Mesendoderm (in vitro differentiated cells): Measurements from ENCODE around the gene ADAM10.

Experiments used
- DNase-seq: peaks from one replicate; pipeline ENCODE4 v3.0.0; 2013
- H2AK5ac ChIP-seq: 2 replicates; pipeline ENCODE4 v1.6.1; 2013; ENCODE audit warnings: low read length, inconsistent platforms
- H2BK120ac ChIP-seq: 2 replicates; pipeline ENCODE4 v1.6.1; 2013; ENCODE audit warnings: low read depth, mild to moderate bottlenecking, low read length, moderate library complexity, mixed read lengths
- H2BK15ac ChIP-seq: replicated peaks from 2 replicates; pipeline ENCODE4 v1.6.1; 2013; ENCODE audit warnings: low read depth, mild to moderate bottlenecking, moderate library complexity
- H2BK5ac ChIP-seq: 2 replicates; pipeline ENCODE4 v1.6.1; 2013; ENCODE audit warnings: low read length, inconsistent platforms
- H3K18ac ChIP-seq: 2 replicates; pipeline ENCODE4 v1.6.1; 2013; ENCODE audit warnings: mild to moderate bottlenecking, low read length, mixed read lengths
- H3K23ac ChIP-seq: one replicate; pipeline ENCODE4 v1.6.1; 2013; ENCODE audit warnings: low read length
- H3K27ac ChIP-seq: 2 replicates; pipeline ENCODE4 v1.5.1; 2013; ENCODE audit warnings: low read depth, mild to moderate bottlenecking, inconsistent platforms, low read length, moderate library complexity
- H3K27me3 ChIP-seq: 2 replicates; pipeline ENCODE4 v1.6.1; 2013; ENCODE audit warnings: low read length, control low read depth, mild to moderate bottlenecking, inconsistent platforms; ENCODE audit not compliant: insufficient read depth, poor library complexity
- H3K36me3 ChIP-seq: 2 replicates; pipeline ENCODE4 v1.6.1; 2013; ENCODE audit warnings: low read length, inconsistent platforms; ENCODE audit not compliant: control insufficient read depth, insufficient read depth
- H3K4ac ChIP-seq: one replicate; pipeline ENCODE4 v1.6.1; 2013; ENCODE audit warnings: low read depth, mild to moderate bottlenecking, low read length, moderate library complexity
- H3K4me1 ChIP-seq: 2 replicates; pipeline ENCODE4 v1.6.1; 2013; ENCODE audit warnings: low read depth, low read length, inconsistent platforms; ENCODE audit not compliant: control insufficient read depth
- H3K4me2 ChIP-seq: 2 replicates; pipeline ENCODE4 v1.6.1; 2013; ENCODE audit warnings: low read length
- H3K4me3 ChIP-seq: 2 replicates; pipeline ENCODE4 v1.5.1; 2013; ENCODE audit warnings: mild to moderate bottlenecking, low read length
- H3K56ac ChIP-seq: one replicate; pipeline ENCODE4 v1.6.1; 2013; ENCODE audit warnings: low read length
- H3K79me1 ChIP-seq: 2 replicates; pipeline ENCODE4 v1.6.1; 2013; ENCODE audit warnings: low read length, inconsistent platforms
- H3K79me2 ChIP-seq: 2 replicates; pipeline ENCODE4 v1.6.1; 2013; ENCODE audit warnings: mild to moderate bottlenecking, low read length; ENCODE audit not compliant: control insufficient read depth, insufficient read depth
- H3K9ac ChIP-seq: 2 replicates; pipeline ENCODE4 v1.6.1; 2013; ENCODE audit warnings: low read length, inconsistent platforms
- H4K5ac ChIP-seq: one replicate; pipeline ENCODE4 v1.6.1; 2013; ENCODE audit warnings: low read length
- H4K8ac ChIP-seq: one replicate; pipeline ENCODE4 v1.6.1; 2013; ENCODE audit warnings: low read depth, mild to moderate bottlenecking, control low read depth, low read length, moderate library complexity
- WGBS: extraction: QIAGEN DNeasy Blood & Tissue Kit; methylation state at CpG from one replicate; pipeline ENCODE4 v1.1.7; 2013; ENCODE audit warnings: low lambda C conversion rate, missing lambda C conversion rate; ENCODE audit not compliant: insufficient coverage; ENCODE audit errors: extremely low coverage; 5-methylcytosine and 5-hydroxymethylcytosine counted together

ADAM10 gene

DNA sequence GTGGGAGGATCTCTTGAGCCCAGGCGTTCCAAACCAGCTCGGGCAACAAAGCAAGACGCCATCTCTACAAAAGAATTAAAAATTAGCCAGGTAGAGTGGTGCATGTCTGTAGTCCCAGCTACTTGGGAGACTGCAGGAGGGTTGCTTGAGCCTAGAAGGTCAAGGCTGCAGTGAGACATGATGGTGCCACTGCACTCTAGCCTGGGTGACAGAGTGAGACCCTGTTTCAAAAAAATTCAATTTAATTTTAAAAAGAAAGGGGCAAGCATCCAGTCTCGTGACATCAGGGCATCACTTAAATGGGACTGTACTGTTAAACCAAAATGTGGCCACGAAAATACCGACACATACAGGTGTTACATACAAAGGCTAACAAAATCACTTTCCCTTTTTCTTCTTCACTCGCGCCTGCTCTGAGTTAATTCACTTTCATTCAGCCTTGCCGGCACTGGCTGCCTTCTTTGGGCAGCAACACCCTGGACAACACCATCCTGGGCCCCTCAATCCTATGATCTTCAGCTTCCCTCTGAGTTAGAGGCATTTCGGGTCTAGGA, 196.1 kb downstream of the ADAM10 start:
- no peak overlapping the region for H3K9ac ChIP-seq
- H3K79me2 ChIP-seq, result no peaks in the 10 kb centered on the region
- no peak overlapping the region for H3K4me2 ChIP-seq
- no peak overlapping the region for H2BK120ac ChIP-seq
- H3K36me3 ChIP-seq, result no peaks in the 10 kb centered on the region
- no peak overlapping the region for H2AK5ac ChIP-seq
- no peak overlapping the region for H3K18ac ChIP-seq
- no peak overlapping the region for H3K27ac ChIP-seq
- no CpG with 5 or more reads among the region's 10 CpGs for whole genome bisulfite sequencing
- H4K5ac ChIP-seq, result no peak overlapping the region
- no peak for DNase-seq
- H3K4me1 ChIP-seq, result peaks cover 10% of the 10 kb centered on the region
- H3K27me3 ChIP-seq, result no peaks in the 10 kb centered on the region
- no peak overlapping the region for H3K56ac ChIP-seq
- no peaks in the 10 kb centered on the region for H3K79me1 ChIP-seq
- H2BK5ac ChIP-seq, result no peak overlapping the region
- no peak overlapping the region for H3K23ac ChIP-seq
- no peak overlapping the region for H3K4ac ChIP-seq
- H2BK15ac ChIP-seq, result no peak overlapping the region
- no peak overlapping the region for H3K4me3 ChIP-seq
- H4K8ac ChIP-seq, result no peak overlapping the region

DNA sequence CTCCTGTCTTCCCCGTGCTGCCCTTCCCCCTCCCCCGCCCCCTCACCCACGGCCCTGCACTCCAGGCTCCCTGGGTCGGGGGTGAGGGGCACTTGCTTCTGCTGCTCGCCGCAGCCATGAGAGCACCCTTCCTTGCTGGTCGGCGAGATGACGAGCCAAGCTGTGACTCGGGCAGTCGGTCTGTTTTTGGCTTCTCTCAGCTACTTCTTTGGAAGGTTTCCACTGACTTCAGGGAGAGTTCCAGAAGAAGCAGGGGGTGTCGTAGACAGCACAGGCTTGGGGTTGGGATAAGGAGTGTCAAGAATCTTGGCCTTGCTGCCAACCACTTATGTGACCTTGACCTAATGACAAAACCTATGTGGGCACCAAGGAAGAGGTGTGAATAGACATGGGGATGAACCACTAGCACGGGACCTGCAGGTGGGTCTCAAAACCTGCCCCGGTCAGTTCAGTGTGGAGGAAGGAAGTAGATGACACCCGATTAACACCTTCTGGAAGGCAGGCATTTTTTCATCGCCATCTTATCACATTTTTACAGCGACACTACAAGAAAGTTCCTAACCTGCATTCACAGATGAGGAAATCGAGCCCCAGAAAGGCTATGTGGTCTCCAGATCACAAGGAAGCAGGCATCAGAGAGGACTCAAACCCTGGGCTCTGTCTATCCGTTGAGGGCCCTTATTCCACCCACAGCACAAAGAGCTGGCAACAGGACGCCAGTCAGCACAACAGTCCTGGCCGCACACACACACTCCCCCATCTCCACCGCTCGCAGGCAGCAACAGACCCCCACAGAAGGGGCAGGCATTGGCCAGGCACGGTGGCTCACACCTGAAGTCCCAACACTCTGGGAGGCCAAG, 196.8 kb downstream of the ADAM10 start:
- Histone ChIP-seq H2BK120ac (no peak overlapping the region), H2BK15ac (no peak overlapping the region), H3K23ac (no peak overlapping the region), H3K36me3 (no peaks in the 10 kb centered on the region), H3K18ac (no peak overlapping the region), H3K4me1 (peaks cover 10% of the 10 kb centered on the region), H3K56ac (peak overlapping the region; percentile 79), H3K4me3 (no peak overlapping the region), H3K4ac (no peak overlapping the region), H3K4me2 (no peak overlapping the region), H4K5ac (no peak overlapping the region), H3K9ac (no peak overlapping the region), H3K79me2 (no peaks in the 10 kb centered on the region), H3K27ac (no peak overlapping the region), H2BK5ac (peak overlapping the region; percentile 11), H4K8ac (no peak overlapping the region), H2AK5ac (no peak overlapping the region), H3K79me1 (no peaks in the 10 kb centered on the region), H3K27me3 (no peaks in the 10 kb centered on the region)
- no peak for DNase-seq
- WGBS, result no CpG with 5 or more reads among the region's 24 CpGs

DNA sequence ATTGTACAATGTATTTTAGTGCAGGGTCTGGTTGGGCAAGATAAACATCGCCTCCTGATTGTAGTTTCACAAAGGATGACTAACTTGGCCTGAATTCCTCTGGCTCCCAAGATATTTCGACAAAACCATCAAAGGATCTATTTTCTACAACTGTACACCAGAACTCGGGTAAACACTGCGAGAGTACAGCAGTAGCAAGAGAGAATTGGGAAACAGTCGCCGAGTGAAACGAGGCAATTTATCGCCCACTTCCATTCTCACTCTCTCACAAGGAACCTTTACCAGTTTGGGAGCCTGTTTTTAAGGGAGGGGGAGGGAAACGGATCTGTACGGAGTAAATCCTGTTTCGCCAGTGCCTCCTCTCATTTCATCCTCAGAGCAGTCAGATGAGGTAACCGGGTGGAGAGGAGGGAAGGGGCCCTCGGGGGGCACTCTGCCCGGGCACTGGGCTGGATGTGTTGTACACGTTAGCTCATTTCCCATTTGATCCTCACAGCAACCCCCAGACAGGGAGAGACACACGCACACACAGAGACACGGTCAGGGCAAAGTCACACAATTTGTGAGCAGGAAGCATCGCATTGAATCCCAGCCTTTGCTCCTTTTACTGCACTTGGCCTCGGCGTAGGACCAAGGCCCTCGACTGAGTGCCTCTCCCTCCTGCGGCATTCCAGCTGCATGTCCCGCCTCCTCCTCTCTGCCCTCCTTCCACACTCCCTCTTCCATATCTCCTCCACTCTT, 197.6 kb downstream of the ADAM10 start:
- H2BK120ac ChIP-seq, result no peak overlapping the region

DNA sequence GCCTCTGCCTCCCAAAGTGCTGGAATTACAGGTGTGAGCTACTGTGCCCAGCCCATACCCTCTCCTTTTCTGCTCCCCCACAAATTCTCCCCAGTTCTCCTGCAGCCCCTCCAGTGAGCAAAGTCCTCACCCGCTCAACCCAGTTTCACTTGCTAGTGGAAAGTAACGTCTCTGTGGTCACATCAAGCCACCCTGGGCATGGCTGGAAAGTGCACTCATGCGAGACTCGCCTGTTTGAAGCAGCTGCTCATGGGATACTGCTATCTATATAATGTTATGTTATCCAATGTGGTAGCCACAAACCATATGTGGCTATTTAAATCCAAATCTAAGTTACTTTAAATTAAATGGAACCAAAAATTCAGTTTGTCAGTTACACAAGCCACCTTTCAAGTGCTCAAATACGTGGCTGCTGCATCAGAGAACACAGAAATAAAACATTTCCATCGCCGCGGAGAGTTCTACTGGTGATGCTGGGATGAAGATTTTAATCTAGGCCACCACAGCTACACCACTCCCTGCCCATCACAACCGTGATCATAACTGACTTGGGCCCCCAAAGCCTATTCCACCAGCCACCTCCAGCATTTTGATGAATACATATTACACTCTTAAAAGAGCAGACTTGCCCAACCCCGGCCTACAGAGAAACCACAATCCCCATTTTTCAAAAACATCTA, 198.3 kb downstream of the ADAM10 start:
- H4K8ac ChIP-seq, result no peak overlapping the region
- no peak overlapping the region for H3K4ac ChIP-seq
- no peaks in the 10 kb centered on the region for H3K36me3 ChIP-seq
- no CpG with 5 or more reads among the region's 10 CpGs for WGBS
- H3K9ac ChIP-seq, result no peak overlapping the region
- H4K5ac ChIP-seq, result no peak overlapping the region
- no peak overlapping the region for H3K27ac ChIP-seq
- no peak overlapping the region for H3K4me3 ChIP-seq
- H3K79me2 ChIP-seq, result no peaks in the 10 kb centered on the region
- no peak overlapping the region for H3K4me2 ChIP-seq
- DNase-seq, result no peak
- no peak overlapping the region for H2BK15ac ChIP-seq
- no peaks in the 10 kb centered on the region for H3K27me3 ChIP-seq
- H3K4me1 ChIP-seq, result peaks cover 10% of the 10 kb centered on the region
- no peak overlapping the region for H2BK120ac ChIP-seq
- no peak overlapping the region for H3K56ac ChIP-seq
- no peak overlapping the region for H3K23ac ChIP-seq
- H3K18ac ChIP-seq, result no peak overlapping the region
- H3K79me1 ChIP-seq, result no peaks in the 10 kb centered on the region
- H2AK5ac ChIP-seq, result no peak overlapping the region
- H2BK5ac ChIP-seq, result no peak overlapping the region

More for the DNA sequence above, 197.6 kb downstream of the ADAM10 start:
- peak overlapping the region; percentile 13 for H2BK5ac ChIP-seq
- no peak overlapping the region for H3K9ac ChIP-seq
- H3K79me2 ChIP-seq, result no peaks in the 10 kb centered on the region
- H4K8ac ChIP-seq, result no peak overlapping the region
- no peaks in the 10 kb centered on the region for H3K79me1 ChIP-seq
- peak overlapping the region; percentile 47 for H4K5ac ChIP-seq
- H2BK15ac ChIP-seq, result no peak overlapping the region
- H3K4me3 ChIP-seq, result no peak overlapping the region
- H3K4me1 ChIP-seq, result peaks cover 10% of the 10 kb centered on the region
- no peaks in the 10 kb centered on the region for H3K36me3 ChIP-seq
- no peak overlapping the region for H3K18ac ChIP-seq
- peak overlapping the region; percentile 79 for H3K56ac ChIP-seq
- no peak overlapping the region for H3K4me2 ChIP-seq
- H3K23ac ChIP-seq, result no peak overlapping the region
- WGBS, result no CpG with 5 or more reads among the region's 23 CpGs
- no peaks in the 10 kb centered on the region for H3K27me3 ChIP-seq
- peak; percentile 55 for DNase-seq
- H3K27ac ChIP-seq, result no peak overlapping the region
- H2AK5ac ChIP-seq, result no peak overlapping the region
- H3K4ac ChIP-seq, result no peak overlapping the region

DNA sequence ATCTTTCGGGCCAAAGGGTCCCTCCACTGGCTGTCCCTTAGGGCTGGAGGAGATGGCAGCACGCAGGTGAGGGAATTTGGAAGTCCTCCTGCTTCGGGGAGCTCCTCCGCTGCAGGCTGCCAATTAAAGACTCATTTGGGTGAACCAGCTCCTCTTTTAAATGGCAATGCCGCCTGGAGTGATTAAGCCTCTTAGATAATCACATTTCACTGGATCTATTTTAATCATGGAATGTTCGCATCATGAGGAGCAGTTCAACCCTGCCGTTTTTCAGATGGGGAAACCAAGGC, 199.8 kb downstream of the ADAM10 start:
- Histone ChIP-seq H3K9ac (no peak overlapping the region), H3K4me3 (no peak overlapping the region), H2BK15ac (no peak overlapping the region), H4K5ac (no peak overlapping the region), H3K79me2 (no peaks in the 10 kb centered on the region), H3K27ac (no peak overlapping the region), H3K79me1 (no peaks in the 10 kb centered on the region), H3K27me3 (no peaks in the 10 kb centered on the region), H4K8ac (no peak overlapping the region), H3K4me2 (no peak overlapping the region), H3K4ac (no peak overlapping the region), H3K36me3 (no peaks in the 10 kb centered on the region), H2AK5ac (no peak overlapping the region), H3K4me1 (peaks cover 8% of the 10 kb centered on the region), H3K18ac (no peak overlapping the region), H3K23ac (no peak overlapping the region), H2BK120ac (no peak overlapping the region), H2BK5ac (no peak overlapping the region), H3K56ac (no peak overlapping the region)
- WGBS, result no CpG with 5 or more reads among the region's 7 CpGs
- DNase-seq, result no peak
